HEK293T (cell line): ENCODE results near the gene CALCOCO2.

Experiments
- BHLHE40 ChIP-seq: fragments of 450-650 bp; IDR thresholded peaks from 2 replicates; pipeline ENCODE4 v1.6.1; 2016; ENCODE audit warnings: mild to moderate bottlenecking, moderate library complexity, borderline replicate concordance
- CTBP1 ChIP-seq: fragments of 450-650 bp; IDR thresholded peaks from 2 replicates; pipeline ENCODE4 v1.6.1; 2016; ENCODE audit warnings: borderline replicate concordance
- ELF4 ChIP-seq: fragments of 450-650 bp; IDR thresholded peaks from 2 replicates; pipeline ENCODE4 v1.6.1; 2017; ENCODE audit warnings: antibody characterized with exemption
- FOXA1 ChIP-seq: fragments of 450-650 bp; IDR thresholded peaks from 2 replicates; pipeline ENCODE4 v1.6.1; 2016; ENCODE audit warnings: mild to moderate bottlenecking
- FOXK2 ChIP-seq: fragments of 450-650 bp; IDR thresholded peaks from 2 replicates; pipeline ENCODE4 v1.6.1; 2016; ENCODE audit warnings: mild to moderate bottlenecking
- FOXM1 ChIP-seq: fragments of 450-650 bp; IDR thresholded peaks from 2 replicates; pipeline ENCODE4 v1.6.1; 2017; ENCODE audit warnings: mild to moderate bottlenecking, borderline replicate concordance
- HDGF ChIP-seq: fragments of 450-650 bp; IDR thresholded peaks from 2 replicates; pipeline ENCODE4 v1.6.1; 2017; ENCODE audit warnings: antibody characterized with exemption, borderline replicate concordance
- NFRKB ChIP-seq: fragments of 450-650 bp; IDR thresholded peaks from 2 replicates; pipeline ENCODE4 v1.6.1; 2016; ENCODE audit warnings: mild to moderate bottlenecking, moderate library complexity
- SP1 ChIP-seq: fragments of 450-650 bp; IDR thresholded peaks from 2 replicates; pipeline ENCODE4 v1.6.1; 2017
- SUZ12 ChIP-seq: fragments of 450-650 bp; IDR thresholded peaks from 2 replicates; pipeline ENCODE4 v1.6.1; 2016; ENCODE audit warnings: mild to moderate bottlenecking
- TARDBP ChIP-seq: fragments of 450-650 bp; IDR thresholded peaks from 2 replicates; pipeline ENCODE4 v1.6.1; 2016
- TF ChIP-seq, protein P1 (sequence below): fragments of 450-650 bp; IDR thresholded peaks from 2 replicates; pipeline ENCODE4 v1.6.1; 2016

GRCh38 chr17:48790607-48791127 lies 40.2 kb upstream of the CALCOCO2 start:
- TF ChIP-seq HDGF (no peak), NFRKB (no peak), FOXM1 (no peak), TARDBP (no peak), FOXA1 (no peak), SP1 (no peak), CTBP1 (no peak), BHLHE40 (no peak), SUZ12 (no peak), ELF4 (no peak), FOXK2 (no peak)
- TF ChIP-seq, protein P1, sequence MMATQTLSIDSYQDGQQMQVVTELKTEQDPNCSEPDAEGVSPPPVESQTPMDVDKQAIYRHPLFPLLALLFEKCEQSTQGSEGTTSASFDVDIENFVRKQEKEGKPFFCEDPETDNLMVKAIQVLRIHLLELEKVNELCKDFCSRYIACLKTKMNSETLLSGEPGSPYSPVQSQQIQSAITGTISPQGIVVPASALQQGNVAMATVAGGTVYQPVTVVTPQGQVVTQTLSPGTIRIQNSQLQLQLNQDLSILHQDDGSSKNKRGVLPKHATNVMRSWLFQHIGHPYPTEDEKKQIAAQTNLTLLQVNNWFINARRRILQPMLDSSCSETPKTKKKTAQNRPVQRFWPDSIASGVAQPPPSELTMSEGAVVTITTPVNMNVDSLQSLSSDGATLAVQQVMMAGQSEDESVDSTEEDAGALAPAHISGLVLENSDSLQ = no peak
